HuH-7.5 (cell line): ENCODE results near the gene LCOR.
"Not testable (repeated sequence)": the region's sequence is repeated elsewhere in the genome, so short reads cannot be mapped to it uniquely, and the experiment has no call there.

ENCODE experiments used
- DNase-seq: peaks from one replicate; pipeline ENCODE4 v3.0.0; 2011; ENCODE audit warnings: low spot score

Gene LCOR

DNA sequence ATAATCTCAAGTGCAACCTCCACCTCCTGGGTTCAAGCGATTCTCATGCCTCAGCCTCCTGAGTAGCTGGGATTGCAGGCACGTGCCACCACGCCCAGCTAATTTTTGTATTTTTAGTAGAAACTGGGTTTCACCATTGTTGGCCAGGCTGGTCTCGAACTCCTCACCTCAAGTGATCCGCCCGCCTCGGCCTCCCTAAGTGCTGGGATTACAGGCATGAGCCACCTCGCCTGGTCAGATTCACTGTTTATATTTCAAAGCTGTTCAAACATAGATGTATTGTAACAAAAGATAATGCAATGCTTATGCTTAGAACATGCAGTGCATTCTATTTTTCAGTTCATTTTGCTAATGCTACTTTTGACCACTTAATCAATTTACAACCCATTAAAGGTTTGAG is 111.1 kb downstream of the LCOR start:
- DNase-seq = not testable (repeated sequence)

GRCh38 chr10:96947036-96947435 is 114.9 kb downstream of the LCOR start:
- DNase-seq = no peak

GRCh38 chr10:96949039-96949683 is 117.1 kb downstream of the LCOR start:
- no peak for DNase-seq

DNA sequence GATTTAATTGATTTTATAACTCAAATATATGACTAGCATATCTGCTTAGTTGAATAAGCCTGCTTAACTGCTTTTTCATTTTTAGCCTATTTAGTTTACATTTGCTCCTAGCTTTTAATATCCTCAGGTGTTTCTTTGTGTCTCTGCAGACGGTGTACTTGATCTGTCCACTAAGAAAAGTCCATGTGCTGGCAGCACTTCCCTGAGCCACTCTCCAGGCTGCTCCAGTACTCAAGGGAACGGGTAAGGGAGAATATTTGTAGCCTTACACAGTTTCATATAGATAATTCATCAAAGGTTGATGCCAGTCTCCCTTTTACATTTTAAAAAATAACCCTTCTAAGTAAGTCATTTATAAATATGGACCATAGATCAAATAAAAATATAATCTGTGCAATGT is 119.9 kb downstream of the LCOR start:
- no peak for DNase-seq

DNA sequence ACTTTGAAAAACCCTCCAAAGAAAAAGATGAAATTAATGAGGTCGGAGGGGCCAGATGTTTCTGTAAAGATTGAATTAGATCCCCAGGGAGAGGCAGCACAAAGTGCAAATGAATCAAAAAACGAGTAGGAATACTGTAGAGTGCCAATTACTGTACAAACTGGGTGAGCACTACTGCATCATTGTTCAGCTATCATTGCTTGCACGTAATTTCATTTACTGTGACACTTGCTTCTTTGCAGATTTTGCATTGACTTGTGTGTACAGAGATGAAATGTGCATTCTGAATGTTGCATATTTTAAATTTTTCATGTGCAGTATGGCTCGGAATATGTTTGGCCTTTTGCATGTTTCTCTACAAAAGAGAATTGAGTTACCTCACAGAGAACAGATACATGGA is 123.7 kb downstream of the LCOR start:
- DNase-seq = no peak

DNA sequence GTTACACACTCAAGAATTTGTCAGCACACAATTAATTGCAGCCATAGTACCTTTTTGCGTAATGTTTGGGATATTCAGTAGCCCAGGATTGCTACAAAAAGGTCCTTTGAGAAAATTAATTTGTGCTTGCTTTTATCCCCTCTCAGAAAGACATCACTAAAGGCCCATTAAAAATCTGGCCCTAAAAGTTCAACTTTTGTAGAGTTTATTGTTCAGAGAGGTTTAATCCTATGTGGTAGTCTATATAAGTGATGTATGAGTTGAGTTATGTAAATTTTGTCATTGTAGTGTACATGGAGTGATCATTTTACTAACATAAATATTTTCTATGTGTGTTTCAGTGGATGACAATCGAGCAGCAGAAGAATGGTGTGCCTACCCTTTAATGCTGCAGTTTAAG is 126.0 kb downstream of the LCOR start:
- DNase-seq = no peak

DNA sequence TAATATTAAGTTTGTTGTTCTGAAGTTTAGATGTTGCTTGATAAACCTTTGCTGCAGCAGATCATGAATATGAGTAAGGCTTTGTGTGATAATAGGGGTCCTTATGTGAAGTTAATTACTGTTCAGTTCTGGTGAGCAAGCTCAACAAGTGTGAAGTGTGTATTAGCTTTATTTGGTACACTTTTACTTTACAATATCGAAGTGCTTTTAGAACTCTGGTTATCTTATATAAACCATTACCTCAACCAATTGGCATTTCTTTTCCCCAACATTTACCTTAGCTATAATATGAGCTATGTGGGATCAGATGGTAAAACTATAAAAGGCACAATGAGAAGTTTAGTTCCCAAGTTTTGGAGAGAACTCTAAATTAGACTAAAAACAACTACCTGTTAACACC is 127.6 kb downstream of the LCOR start:
- no peak for DNase-seq

DNA sequence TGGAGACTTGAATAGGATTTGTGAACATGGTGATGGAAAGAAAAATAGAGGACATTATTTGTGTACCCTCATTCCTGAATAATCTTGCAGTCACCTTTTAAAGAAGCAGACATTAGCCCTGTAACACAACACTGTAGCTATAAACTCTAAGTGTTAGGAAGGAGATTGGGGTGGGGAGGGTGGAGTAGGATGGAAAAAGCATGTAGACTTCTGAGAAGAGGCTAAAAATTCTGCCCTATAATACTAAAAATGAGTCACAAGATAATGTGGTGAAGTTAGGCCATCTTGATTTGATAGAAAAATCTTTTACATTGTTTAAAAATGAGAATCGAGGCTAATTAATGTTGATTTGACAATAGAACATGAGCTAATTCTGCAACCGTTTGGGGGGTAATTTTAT is 128.8 kb downstream of the LCOR start:
- DNase-seq = no peak

DNA sequence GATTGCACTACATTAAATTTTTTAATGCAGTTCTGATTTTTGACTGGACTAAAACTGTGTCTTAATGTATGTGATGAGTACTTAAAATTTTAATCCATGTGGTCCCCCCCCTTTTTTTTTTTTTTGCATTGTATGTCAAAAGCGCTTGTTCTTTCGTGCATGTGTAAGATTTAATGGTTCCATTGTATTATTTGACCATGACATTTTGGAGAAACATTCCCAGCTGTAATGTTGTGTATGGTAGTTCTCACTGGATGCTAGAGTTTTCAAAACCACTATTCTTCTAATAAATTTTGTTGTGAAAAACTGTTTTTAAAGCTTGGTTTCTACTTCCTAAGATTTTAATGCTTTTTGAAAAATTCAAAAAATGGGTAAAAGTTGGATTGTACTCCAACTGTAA is 132.0 kb downstream of the LCOR start:
- no peak for DNase-seq

- DNase-seq = no peak
These were observed 135.7 kb downstream of the LCOR start for GRCh38 chr10:96967847-96968246.

DNA sequence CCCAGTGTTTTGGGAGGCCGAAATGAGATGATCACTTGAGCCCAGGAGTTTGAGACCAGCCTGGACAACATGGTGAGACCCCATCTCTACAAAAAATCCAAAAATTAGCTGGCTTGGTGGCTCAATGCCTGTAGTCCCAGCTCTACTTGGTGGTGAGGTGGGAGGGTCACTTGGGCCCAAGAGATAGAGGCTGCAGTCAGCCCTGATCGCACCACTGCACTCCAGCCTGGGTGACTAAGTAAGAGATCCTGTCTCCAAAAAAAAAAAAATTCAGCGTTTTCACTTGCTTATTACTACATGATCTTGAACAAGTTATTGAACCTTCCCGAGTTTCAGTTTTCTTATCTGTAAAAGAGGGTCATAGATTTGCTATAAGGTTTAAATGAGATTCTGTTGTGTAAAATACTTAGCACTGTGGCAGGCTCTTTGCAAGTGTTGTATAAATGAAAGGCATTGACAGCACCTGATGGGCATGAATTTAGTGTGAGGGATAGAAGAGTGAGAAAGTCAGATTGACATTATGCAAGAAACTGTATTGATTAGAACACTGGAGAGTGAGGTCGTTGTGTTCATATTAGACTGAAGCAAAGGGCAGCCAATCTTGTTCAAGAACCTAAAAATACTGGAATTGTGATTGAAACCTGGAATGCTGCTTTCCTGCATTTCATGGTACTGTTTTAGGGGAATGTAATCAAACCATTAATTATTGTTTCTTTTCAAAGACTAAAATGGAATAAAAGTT is 136.8 kb downstream of the LCOR start:
- DNase-seq = no peak

DNA sequence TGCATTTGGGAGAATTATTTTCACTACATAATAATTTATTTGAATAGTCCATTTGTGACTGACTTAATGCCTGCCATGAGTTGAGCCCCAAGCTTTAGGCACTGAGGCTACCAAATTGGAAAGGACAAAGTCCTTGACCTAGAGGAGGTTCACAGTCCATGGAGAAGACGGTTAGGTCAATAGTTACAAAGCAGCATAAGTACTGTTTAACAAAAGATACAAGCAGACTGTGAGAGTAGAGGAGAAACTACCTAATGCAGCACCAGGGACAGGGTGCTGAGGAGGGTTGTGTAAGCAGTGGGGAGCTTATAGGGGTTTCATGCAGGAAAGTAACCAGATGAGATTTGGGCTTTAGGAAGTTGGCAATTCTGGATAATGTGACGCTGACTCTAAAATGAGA is 139.2 kb downstream of the LCOR start:
- no peak for DNase-seq

DNA sequence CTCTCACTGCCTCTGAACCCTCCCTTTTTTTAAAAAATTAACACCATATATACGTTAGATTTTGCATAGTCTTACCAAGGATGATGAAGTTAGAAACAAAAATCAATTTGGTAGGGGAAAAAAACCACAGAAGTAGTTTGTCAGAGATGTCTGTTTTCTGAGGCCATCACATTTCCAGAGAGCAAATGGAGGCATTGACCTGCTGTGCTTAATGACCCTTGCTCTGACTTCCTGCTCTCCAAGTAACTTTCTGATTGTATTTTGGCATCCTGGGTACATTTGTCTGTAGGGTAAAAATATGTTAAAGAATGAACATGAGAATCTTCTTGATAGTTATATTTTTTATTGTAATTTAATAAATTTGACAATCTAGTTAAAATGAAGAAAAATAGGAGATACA is 140.2 kb downstream of the LCOR start:
- DNase-seq = no peak

DNA sequence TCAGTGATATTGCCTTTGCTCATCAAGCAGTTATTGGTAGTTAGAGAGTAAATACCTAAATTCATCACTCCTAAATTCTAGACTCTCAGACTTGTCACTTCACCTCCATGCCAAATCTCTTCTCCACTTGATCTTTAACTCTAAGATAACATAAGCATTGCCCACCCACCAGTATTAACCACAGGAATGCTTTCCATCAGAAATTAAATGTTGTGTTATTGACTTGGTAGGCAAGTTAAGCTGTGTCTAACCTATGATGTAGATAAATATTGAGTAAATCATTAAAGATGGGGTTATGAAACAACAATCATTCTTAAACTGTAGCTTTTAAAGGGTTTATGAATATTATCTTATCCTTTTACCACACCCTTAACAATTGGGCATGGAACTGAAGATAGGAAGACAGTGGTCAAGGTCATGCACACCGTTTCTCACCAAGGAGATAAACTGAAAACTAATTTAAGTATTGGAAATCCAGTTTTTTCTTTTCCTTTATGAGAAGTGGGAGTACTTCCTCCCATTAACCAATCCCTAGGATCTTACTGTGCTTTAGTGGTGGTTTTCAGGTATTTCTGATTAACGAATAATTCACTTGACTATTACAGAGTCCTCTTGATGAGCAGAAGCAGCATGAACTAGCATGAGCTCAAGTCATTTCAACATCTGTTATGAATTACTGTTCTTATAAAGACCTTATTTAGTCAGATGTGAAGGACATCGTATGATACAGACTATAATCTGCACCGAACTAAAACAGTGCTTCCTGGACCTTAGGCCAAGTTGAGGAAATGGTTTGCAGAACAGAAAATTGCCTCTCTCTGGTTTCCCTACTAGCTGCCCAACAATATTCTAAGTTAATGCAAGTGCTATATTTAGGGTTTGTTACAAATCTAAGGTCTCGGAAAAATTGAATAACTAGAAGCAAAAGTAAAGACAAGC is 142.0 kb downstream of the LCOR start:
- DNase-seq = no peak

DNA sequence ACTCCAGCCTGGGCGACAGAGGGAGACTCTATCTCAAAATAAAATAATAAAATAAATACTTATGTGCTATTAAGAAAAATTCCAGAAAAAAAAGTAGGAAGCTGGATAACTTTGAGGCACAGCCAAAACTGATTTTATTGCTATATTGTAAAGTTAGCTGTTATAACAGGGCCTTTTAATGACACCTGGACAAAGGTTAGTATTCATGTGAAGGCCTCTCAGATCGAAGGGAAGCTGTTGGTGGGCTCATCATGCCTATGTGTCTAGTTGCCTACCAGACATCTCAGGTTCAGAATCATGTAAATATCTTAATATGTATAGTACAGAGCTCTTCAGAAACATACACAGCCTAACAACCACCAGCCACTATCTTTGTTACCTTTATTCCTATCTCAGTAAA is 143.0 kb downstream of the LCOR start:
- DNase-seq = no peak

GRCh38 chr10:96978621-96979154 is 146.6 kb downstream of the LCOR start:
- DNase-seq = no peak

- DNase-seq = no peak
These were observed 150.2 kb downstream of the LCOR start for GRCh38 chr10:96982149-96982930.

GRCh38 chr10:96984541-96985131 is 152.5 kb downstream of the LCOR start:
- DNase-seq = no peak

GRCh38 chr10:96986200-96986856 is 154.2 kb downstream of the LCOR start:
- no peak for DNase-seq

GRCh38 chr10:96987141-96987841 is 155.2 kb downstream of the LCOR start:
- no peak for DNase-seq
